ENCODE data around the gene TECRL.

Gene TECRL

DNA sequence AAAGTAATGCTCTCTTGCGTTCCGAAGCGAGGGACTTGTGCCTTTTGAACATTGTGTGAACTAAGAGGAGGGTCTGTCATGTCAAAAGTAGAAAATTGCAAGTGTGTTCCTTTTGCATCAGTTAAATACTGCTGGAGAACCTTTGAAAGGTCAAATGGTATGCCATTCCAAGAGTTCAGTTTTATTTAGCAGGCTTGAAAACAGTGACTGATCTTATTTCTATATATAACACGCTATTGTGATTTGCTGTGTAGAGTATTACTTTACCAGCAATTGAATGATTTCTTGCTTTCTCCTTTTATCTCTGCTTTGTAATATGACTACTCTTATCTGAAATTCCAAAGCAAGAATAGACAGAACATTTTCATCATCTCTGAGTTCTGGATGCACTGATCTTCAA is at the start of gene TECRL:
TSS of gene TECRL (minus strand) at position 151 of the 400 bp plus-strand sequence. CDS start at position 52, 99 bp downstream.
- no peak for DNase-seq (ENCODE audit: low read depth in 2 of 2)

- DNase-seq (ENCODE audit: low read depth in 2 of 2), result no peak
These were observed 23.4 kb upstream of the TECRL start for GRCh38 chr4:64432674-64433073.

DNA sequence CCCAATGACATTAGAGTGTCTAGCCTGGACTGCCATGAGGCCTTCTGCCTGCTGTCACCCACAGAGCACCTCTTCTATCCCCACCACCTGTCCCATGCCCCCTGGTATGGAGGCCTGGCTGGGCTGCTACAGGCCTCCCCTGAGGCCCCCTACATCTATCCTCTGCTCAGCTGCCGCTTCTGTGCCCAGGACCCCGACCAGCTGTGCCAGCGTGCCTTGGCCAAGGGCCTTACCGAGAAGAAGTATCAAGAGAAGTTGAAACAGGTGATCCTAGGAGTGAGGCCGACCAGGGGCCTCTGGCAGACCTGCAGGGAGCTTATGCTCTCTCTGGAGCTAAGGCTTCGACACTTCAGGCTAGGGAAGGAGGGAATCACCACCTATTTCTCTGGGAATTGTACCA is 21.7 kb upstream of the TECRL start:
- DNase-seq (ENCODE audit: low read depth in 2 of 2), result no peak

- DNase-seq (ENCODE audit: low read depth in 2 of 2), result no peak
These were observed 8.7 kb upstream of the TECRL start for GRCh38 chr4:64417974-64418373.

DNA sequence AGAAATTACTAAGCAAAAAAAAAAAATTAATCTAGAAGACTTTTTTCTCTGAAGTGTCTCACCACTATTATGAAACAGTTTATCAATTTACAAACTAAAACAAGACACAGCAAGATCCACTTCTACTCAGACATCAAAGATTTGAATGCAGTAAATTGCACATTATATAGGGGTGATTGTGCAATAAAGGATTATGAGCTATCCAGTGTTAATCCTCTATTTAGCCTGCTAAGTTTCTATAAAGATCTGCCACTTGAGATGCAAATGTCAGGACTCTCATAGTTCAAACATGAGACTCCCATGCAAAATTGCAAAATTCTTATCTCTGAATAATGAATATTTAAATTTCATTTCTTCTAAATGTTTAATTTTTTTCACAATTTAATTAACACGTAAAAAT is 2.2 kb downstream of the TECRL start:
- DNase-seq (ENCODE audit: low read depth in 2 of 2), result no peak

DNA sequence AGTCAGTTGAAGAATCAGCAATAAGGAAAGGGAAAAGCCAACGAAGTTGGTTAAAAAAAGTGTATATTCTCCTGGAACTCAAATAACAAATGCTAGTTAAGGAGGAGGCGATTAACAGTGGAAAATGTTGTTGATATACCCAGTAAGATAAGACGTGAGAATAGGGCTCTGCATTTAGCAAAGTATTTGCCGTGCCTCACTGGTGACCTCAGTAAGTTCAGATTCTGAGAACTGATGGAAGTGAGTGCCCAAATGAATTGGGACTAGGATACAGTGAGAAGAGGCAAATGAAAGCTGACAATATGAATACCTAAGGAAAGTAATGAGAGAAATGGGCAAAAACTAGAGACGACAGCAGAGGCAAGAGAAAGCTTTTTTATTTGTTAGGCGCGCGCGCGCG is 3.5 kb downstream of the TECRL start:
- DNase-seq (ENCODE audit: low read depth in 2 of 2), result no peak

GRCh38 chr4:64402684-64403083 is 6.6 kb downstream of the TECRL start:
- no peak for DNase-seq (ENCODE audit: low read depth in 2 of 2)

DNA sequence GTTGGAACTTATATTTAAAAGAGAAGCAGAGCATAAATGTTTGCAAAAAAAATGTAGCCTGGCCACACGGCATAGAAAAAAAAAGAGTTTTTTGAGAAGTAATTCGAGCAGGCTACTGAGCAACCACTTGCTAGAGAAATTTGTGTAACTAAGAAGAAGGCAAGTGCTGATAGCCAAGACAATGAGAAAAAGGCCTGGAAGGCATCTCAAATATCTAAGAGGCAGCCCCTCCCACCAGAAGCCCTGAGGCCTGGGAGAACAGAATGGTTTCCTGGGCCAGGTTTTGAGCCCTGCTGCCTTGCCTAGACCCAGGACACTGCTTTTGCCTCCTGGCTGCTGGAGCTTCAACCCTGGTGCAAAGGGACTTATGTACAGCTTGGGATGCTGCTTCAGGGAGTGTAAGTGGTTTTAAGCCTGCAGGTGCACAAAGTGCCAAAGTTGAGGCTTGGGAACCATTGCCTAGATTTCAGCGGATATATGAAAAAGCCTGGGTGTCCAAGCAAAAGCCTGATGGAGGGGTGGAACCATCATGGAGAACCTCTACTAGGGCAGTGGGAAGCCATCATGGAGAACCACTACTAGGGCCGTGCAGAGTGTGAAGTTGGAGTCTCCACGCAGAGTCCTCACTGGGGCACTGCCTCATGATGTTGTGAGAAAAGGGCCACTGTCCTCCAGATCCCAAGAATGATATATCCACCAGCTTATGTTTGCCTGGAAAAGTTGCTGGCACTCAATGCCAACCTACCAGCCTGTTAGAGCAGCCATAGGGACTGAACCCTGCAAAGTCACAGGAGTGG is 9.7 kb downstream of the TECRL start:
- DNase-seq (ENCODE audit: low read depth in 2 of 2), result no peak

DNA sequence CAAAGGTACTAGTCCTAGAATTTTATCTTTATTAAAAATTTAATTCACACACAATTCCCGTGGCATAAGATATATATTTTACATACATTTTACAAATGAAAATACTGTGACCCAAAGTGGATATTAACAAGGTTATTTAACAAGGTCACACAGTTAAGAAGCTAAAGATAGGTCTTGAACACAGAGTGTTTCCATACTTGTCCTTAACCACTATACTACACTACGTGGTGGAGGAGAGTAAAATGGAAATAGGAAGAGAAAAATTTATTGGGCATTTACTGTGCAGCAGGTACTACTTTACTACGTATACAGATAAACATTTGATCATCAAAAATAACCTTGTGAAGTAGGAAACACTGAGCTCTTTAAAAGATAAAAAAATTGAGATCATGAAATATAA is 14.8 kb downstream of the TECRL start:
- no peak for DNase-seq (ENCODE audit: low read depth in 2 of 2)

- DNase-seq (ENCODE audit: low read depth in 2 of 2), result no peak
These were observed 21.0 kb downstream of the TECRL start for GRCh38 chr4:64388252-64388651.

DNA sequence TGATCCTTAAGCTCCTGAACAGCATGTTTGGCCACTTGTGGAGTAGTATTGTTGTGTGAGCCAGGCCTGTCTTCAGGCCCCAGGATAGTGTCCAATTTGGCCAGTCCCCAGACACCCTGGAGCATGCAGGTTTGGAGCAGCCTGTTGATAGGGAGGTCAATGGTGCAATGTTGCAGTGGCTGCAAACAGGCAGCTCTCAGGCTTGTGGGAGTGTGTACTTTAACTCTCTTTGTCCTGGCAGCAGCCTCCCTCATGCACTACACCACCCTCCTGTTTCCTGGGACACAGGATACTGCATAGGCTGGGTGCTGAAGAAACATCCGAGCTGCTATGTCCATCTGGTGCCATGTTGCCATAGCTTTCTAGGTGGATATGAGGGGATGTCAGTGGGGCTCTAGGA is 24.0 kb downstream of the TECRL start:
- DNase-seq (ENCODE audit: low read depth in 2 of 2), result no peak

- DNase-seq (ENCODE audit: low read depth in 2 of 2), result no peak
These were observed 24.7 kb downstream of the TECRL start for GRCh38 chr4:64384237-64385203.

DNA sequence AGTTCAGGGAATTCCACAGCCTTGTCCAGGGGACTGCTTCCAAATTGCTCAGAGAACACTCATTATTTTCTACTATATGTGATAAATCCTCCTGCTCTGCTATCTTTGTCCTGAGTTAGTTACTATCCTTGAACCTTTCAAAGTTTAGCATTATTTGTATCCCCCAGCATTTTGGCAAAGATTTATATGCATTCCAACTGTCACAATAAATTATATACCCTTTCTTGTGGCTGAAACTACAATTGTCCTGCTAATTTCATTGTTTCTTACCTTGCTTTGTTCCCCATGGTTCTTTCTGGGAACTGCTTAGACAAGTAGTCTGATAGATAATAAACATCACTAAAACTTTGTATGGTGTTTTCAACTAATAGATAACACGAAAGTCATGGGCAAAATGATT is 40.5 kb downstream of the TECRL start:
- DNase-seq (ENCODE audit: low read depth in 2 of 2), result no peak

DNA sequence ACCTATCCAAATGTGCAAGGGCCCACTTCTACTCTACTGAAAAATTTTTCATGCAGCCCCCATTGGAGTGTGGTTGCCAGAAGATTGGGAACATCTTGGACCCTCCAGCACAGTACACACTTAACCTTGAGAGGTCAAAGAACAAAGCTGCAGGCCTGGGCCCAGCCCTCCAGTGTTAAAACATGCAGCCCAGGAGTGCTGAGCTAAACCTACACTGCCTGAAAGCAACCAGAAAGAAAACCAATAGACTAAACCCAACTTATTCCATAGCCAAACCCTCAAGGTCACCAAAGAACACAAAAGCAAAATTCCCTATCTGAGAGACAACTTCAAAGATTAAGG is 47.9 kb downstream of the TECRL start:
- no peak for DNase-seq (ENCODE audit: low read depth in 2 of 2)

- no peak for DNase-seq (ENCODE audit: low read depth in 2 of 2)
These were observed 48.4 kb downstream of the TECRL start for GRCh38 chr4:64360664-64361398.

GRCh38 chr4:64359489-64359888 is 49.8 kb downstream of the TECRL start:
- DNase-seq (ENCODE audit: low read depth in 2 of 2), result no peak

DNA sequence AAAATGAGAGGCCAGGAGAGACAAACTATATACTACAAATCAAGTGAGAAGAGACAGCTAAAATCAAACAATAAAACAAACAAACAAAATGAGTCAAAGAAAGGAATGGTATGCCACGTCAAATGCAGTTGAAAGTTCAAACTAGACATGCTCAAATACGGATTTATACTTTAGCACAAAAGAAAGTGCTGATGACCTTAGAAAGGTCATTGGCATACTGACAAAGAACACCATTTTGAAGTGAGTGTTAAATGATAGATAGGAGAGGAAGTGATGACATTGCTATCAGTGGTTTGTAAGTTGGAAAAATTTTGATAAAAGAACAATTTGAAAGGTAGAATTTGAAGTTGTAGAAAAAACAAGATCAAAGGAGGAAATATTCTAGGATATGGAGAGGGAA is 55.3 kb downstream of the TECRL start:
- DNase-seq (ENCODE audit: low read depth in 2 of 2), result no peak

- DNase-seq (ENCODE audit: low read depth in 2 of 2), result no peak
These were observed 67.5 kb downstream of the TECRL start for GRCh38 chr4:64341711-64342110.

DNA sequence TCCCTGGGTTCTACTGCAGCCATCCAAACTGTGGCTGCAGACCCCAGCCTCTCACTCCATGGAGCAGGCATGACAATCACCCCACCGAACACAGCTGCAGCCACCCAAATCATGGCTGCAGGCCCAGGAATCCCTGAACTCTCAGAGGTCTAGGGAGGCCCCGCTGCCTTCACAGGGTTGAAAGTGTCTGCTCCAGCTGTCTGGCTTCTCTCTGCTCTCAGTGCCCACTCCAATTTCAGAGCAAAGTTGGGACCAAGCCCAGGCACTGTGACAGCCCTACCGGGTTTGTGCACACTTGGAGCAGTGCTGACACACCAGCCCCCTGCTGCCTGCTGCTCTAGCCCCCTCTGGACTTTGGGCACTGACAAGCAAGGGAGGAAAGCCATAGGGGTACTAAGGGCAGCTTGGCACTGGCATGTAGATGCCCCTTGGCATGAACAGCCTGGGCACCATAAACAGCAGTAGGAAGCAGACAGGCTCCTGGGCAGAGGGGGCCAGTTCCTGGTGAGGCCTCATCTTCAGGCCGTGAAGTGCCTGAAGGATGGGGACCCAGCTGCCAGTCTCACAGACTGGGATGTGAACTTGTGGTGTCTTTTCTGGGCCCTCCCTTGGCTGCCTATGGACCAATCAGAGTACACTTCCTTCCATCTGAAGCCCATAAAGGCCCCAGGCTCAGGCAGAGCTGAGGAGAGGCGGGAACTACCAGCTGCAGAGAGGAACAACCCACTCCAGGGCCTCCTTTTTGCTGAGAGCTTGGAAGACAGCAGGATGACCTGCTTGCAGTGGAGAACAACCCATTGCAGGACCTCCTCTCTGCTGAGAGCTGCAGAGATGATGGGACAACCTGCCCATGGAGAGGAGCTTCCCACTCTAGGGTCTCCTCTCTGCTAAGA is 68.8 kb downstream of the TECRL start:
- DNase-seq (ENCODE audit: low read depth in 2 of 2), result no peak

DNA sequence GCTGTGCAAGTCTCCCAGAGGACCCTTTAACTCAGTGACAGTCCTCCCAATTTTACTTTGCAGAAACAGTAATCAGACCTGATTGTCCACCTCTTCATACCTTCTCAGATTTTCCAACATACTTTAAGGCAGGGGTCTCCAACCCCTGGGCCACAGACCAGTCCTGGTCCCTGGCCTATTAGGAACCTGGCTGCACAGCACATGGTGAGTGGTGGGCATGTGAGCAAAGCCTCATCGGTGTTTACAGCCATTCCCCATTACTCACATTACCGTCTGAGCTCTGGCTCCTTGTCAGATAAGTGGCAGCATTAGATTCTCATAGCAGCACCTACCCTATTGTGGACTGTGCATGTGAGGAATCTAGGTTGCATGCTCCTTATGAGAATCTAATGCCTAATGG is 74.3 kb downstream of the TECRL start:
- DNase-seq (ENCODE audit: low read depth in 2 of 2), result no peak

DNA sequence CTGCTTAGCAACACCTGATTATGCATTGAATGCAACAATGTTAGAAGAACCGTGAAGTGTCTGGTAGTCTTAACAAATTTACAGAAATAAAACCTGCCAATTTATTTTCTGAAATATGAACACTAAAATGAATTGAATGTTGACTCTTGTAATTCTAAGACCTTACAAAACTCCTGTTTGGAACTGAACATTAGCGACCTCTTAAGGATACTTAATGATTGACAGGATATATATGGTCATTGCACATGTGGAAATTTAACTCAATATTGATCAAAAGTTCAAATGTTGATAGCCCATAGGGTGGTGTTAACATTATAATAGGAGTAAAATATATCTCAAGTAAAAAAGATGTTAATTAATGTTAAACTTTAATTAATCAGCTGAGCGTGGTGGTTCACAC is 79.1 kb downstream of the TECRL start:
- no peak for DNase-seq (ENCODE audit: low read depth in 2 of 2)

All from stimulated activated CD4-positive, alpha-beta T cell treated with anti-CD3 and anti-CD28 coated beads, Interleukin-15, amount 100 ng/mL, for 48 hours (primary cell).